Lower lobe of right lung (tissue), 2 donors: ENCODE data around the gene CD83. TPM values are rescaled to one million over a fixed set of nuclear protein-coding genes. Genes with fewer than 3 reads are reported as not detected.
A peak's percentile ranks its signal among the peaks of the same experiment; 100 is the strongest.
"Not testable (repeated sequence)": the region's sequence is repeated elsewhere in the genome, so short reads cannot be mapped to it uniquely, and the experiment has no call there.

Experiments
- ATAC-seq, 2 donors: fragments of 200-7000 bp; cut with Tn5 transposase; one replicate each; pipeline ENCODE4 v1.9.1; 2020 to 2022; ENCODE audit warnings: mild to moderate bottlenecking in 2 of 2, moderate library complexity in 2 of 2
- DNase-seq: peaks from one replicate; pipeline ENCODE4 v3.0.0-alpha.2; 2020
- H3K27ac ChIP-seq: fragments of 200-600 bp; one replicate; pipeline ENCODE4 v1.8.0; 2022
- H3K27me3 ChIP-seq: fragments of 200-600 bp; one replicate; pipeline ENCODE4 v1.8.0; 2022; ENCODE audit warnings: low read depth
- H3K36me3 ChIP-seq: fragments of 200-600 bp; one replicate; pipeline ENCODE4 v1.8.0; 2022; ENCODE audit warnings: mild to moderate bottlenecking
- H3K4me1 ChIP-seq: fragments of 200-600 bp; one replicate; pipeline ENCODE4 v1.8.0; 2022
- H3K4me3 ChIP-seq: fragments of 200-600 bp; one replicate; pipeline ENCODE4 v1.8.0; 2022; ENCODE audit warnings: mild to moderate bottlenecking
- H3K9me3 ChIP-seq: fragments of 200-600 bp; one replicate; pipeline ENCODE4 v1.8.0; 2022
- intact Hi-C: fragments of 100-400 bp; cut with DNase I; formaldehyde crosslinking; loops from one replicate; pipeline ENCODE4 v1.11.0; 2022
- long read RNA-seq: library from polyadenylated mRNA; unstranded; transcript quantifications from one replicate; pipeline ENCODE4 v2.0.0, GENCODE V29; 2021
- total RNA-seq: library from RNA; stranded (reverse); fragmentation: NEBNext Ultra II Directional; extraction: Animal tissue kit (Norgen Biotek cat#: 25700); gene quantifications from one replicate; pipeline ENCODE4 v1.2.1, GENCODE V29; 2021
- TF ChIP-seq, protein P1 (sequence below): fragments of 200-600 bp; IDR thresholded peaks from one replicate; pipeline ENCODE4 v1.8.0; 2022; ENCODE audit warnings: antibody characterized with exemption, mild to moderate bottlenecking
- donor health status: DM: no; HTN: yes; CAD: no; lungs with severe emphysema.

CD83 gene, protein sequence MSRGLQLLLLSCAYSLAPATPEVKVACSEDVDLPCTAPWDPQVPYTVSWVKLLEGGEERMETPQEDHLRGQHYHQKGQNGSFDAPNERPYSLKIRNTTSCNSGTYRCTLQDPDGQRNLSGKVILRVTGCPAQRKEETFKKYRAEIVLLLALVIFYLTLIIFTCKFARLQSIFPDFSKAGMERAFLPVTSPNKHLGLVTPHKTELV
- 25.0 TPM for total RNA-seq
- long read RNA-seq, transcript CD83-201 (5 exons, 2,471 nt), result major isoform, 16 of 37 reads
- long read RNA-seq, partial matches to known transcripts, result 10 of 37 reads
- long read RNA-seq, other reads (novel, unspliced or antisense), result 11 of 37 reads

DNA sequence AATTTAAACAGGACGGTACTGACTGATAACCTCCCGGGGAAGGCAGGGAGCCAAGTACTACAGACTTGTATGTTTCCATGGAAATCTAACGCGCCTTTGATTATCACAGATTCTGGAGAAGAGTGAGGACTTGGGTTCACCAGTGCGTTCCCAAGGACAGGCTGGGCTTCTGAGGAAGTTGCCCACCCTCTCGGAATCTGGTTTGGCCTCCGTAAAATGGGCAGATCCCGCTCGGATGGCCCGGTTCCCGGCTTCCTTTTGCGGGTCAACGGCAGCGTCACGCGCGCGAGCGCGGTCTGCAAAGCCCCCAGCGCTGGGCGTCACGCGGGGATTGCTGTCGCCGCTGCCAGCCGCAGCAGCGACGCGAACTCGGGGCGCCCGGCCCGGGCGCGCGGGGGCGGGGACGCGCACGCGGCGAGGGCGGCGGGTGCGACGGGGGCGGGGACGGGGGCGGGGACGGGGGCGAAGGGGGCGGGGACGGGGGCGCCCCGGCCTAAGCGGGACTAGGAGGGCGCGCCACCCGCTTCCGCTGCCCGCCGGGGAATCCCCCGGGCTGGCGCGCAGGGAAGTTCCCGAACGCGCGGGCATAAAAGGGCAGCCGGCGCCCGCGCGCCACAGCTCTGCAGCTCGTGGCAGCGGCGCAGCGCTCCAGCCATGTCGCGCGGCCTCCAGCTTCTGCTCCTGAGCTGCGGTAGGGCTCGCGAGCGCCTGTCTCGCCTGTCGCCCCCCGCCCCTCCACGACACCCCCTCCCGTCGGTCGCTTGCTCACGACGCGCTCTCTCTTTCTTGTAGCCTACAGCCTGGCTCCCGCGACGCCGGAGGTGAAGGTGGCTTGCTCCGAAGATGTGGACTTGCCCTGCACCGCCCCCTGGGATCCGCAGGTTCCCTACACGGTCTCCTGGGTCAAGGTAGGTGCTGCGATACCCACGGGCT lies at the start of gene CD83:
TSS of gene CD83 (plus strand) at position 615 of the 933 bp plus-strand sequence. CDS start at position 655, 40 bp downstream.
- intact Hi-C loops, result no loop called here
- TF ChIP-seq, protein P1, sequence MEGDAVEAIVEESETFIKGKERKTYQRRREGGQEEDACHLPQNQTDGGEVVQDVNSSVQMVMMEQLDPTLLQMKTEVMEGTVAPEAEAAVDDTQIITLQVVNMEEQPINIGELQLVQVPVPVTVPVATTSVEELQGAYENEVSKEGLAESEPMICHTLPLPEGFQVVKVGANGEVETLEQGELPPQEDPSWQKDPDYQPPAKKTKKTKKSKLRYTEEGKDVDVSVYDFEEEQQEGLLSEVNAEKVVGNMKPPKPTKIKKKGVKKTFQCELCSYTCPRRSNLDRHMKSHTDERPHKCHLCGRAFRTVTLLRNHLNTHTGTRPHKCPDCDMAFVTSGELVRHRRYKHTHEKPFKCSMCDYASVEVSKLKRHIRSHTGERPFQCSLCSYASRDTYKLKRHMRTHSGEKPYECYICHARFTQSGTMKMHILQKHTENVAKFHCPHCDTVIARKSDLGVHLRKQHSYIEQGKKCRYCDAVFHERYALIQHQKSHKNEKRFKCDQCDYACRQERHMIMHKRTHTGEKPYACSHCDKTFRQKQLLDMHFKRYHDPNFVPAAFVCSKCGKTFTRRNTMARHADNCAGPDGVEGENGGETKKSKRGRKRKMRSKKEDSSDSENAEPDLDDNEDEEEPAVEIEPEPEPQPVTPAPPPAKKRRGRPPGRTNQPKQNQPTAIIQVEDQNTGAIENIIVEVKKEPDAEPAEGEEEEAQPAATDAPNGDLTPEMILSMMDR, result peak; percentile 13
- peak; percentile 89 for DNase-seq
- H3K27me3 ChIP-seq, result no peaks in the 10 kb centered on the region
- peak within 1 kb of the TSS; percentile 74 for H3K4me3 ChIP-seq
- ATAC-seq, result peak; percentile 97
- peak within 1 kb of the TSS; percentile 80 for H3K27ac ChIP-seq
- H3K4me1 ChIP-seq, result peaks cover 24% of the 10 kb centered on the region
- H3K36me3 ChIP-seq, result no peaks in the 10 kb centered on the region
- no peaks in the 10 kb centered on the region for H3K9me3 ChIP-seq

DNA sequence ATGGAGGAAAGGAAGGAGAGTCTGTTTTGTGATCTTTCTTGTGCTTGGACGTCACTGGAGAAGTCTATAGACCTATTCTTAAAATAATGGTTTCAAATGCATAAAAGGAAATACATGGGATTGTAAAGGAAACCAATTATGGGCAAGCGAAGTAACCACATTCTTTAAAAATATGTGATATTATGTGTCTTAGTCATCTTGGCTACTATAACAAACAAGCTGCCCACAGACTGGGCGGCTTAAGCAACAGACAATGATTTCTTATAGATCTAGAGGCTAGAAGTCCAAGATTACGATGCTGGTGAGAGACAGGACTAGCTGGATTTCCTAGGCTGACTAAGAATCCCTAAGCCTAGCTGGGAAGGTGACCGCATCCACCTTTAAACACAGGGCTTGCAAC lies 49.4 kb upstream of the CD83 start:
- H3K36me3 ChIP-seq, result no peaks in the 10 kb centered on the region
- peaks cover 6% of the 10 kb centered on the region for H3K27me3 ChIP-seq
- H3K4me1 ChIP-seq, result no peaks in the 10 kb centered on the region
- no peak overlapping the region for H3K27ac ChIP-seq
- DNase-seq (no peak), ATAC-seq (no peak)
- H3K4me3 ChIP-seq, result no peak overlapping the region
- TF ChIP-seq, protein P1, result no peak
- intact Hi-C loops, result loop anchor here (10.0 kb wide), 1 partner anchor 153 kb away; no protein-coding TSS in a partner anchor
- H3K9me3 ChIP-seq, result no peaks in the 10 kb centered on the region

DNA sequence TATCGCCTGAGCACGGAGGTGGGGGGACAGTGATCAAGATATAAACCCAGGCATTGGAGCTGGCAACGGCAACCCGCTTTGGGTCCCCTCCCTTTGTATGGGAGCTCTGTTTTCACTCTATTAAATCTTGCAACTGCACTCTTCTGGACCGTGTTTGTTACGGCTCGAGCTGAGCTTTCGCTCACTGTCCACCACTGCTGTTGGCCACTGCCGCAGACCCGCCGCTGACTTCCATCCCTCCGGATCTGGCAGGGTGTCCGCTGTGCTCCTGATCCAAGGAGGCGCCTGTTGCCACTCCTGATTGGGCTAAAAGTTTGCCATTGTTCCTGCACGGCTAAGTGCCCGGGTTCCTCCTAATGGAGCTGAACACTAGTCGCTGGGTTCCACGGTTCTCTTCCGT lies 48.9 kb upstream of the CD83 start:
- H3K9me3 ChIP-seq, result no peaks in the 10 kb centered on the region
- H3K27me3 ChIP-seq, result peaks cover 3% of the 10 kb centered on the region
- TF ChIP-seq, protein P1, result no peak
- intact Hi-C loops, result loop anchor here (10.0 kb wide), 1 partner anchor 154 kb away; no protein-coding TSS in a partner anchor
- ATAC-seq (no peak), DNase-seq (no peak)
- no peaks in the 10 kb centered on the region for H3K36me3 ChIP-seq
- no peaks in the 10 kb centered on the region for H3K4me1 ChIP-seq
- no peak overlapping the region for H3K4me3 ChIP-seq
- no peak overlapping the region for H3K27ac ChIP-seq

DNA sequence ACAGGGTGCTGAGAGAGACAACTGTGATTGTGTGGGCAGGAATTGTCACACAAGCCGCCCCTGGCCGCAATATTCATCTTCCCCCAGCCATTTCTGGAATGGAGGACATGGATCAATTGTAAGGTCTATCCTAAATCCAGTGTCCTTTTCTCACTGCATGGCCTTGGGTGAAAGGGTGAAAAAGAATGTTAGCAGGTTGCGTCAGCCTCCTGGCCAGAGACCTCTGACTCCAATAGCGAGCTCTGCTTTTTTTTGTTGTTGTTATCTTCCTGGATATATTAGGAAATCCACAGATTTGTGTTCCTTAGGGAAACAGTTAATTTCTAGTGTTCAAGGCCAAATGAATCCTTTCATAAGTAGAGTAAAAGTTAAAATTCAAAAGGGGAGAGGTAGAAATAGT lies 47.1 kb upstream of the CD83 start:
- no peaks in the 10 kb centered on the region for H3K4me1 ChIP-seq
- intact Hi-C loops, result no loop called here
- no peaks in the 10 kb centered on the region for H3K9me3 ChIP-seq
- no peaks in the 10 kb centered on the region for H3K36me3 ChIP-seq
- DNase-seq (no peak), ATAC-seq (no peak)
- H3K4me3 ChIP-seq, result no peak overlapping the region
- TF ChIP-seq, protein P1, result no peak
- no peaks in the 10 kb centered on the region for H3K27me3 ChIP-seq
- no peak overlapping the region for H3K27ac ChIP-seq

DNA sequence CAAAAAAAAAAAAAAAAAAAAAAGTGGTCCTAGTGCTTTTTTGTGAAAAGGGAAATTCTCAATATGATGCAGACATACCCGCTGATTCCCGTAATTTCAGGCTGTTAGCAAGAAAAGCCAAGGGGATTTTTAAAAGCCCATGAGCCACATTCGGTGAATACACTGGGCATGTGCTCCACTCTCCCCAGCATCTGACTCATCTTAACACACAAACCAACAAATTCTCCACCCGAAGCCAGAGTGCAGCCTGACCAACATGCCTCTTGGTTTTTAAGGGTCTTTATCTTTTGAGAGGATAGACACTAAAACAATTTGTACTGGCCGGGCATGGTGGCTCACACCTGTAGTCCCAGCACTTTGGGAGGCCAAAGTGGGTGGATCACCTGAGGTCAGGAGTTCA lies 45.5 kb upstream of the CD83 start:
- intact Hi-C loops, result no loop called here
- no peaks in the 10 kb centered on the region for H3K36me3 ChIP-seq
- DNase-seq (no peak), ATAC-seq (no peak)
- no peak overlapping the region for H3K27ac ChIP-seq
- TF ChIP-seq, protein P1, result no peak
- H3K4me3 ChIP-seq, result no peak overlapping the region
- H3K4me1 ChIP-seq, result no peaks in the 10 kb centered on the region
- no peaks in the 10 kb centered on the region for H3K9me3 ChIP-seq
- no peaks in the 10 kb centered on the region for H3K27me3 ChIP-seq

DNA sequence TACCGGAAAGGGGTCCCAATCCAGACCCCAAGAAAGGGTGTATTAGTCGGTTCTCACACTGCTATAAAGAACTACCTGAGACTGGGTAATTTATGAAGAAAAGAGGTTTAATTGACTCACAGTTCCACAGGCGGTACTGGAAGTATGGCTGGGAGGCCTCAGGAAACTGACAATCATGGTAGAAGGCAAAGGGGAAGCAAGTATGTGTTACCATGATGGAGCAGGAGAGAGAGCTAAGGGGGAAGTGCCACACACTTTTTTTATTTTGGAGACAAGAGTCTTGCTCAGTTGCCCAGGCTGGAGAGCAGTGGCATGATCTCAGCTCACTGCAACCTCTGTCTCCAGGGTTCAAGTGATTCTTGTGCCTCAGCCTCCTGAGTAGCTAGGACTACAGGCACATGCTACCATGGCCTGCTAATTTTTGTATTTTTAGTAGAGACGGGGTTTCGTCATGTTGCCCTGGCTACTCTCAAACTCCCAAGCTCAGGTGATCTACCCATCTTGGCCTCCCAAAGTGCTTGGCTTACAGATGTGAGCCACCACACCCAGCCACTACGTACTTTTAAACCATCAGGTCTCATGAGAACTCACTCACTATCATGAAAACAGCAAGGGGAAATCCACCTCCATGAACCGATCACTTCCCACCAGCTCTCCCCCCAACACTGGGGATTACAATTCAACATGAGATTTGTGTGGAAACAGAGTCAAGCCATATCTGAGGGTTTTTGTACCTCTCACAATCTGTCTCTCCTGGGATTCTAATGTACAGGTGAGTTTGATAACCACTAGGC lies 43.8 kb upstream of the CD83 start:
- DNase-seq, H3K4me3 ChIP-seq, H3K27ac ChIP-seq, H3K36me3 ChIP-seq, intact Hi-C loops, H3K9me3 ChIP-seq, ATAC-seq, H3K4me1 ChIP-seq, H3K27me3 ChIP-seq: not testable (repeated sequence)
